HL-60 (cell line): ENCODE measurements around the gene PDE8A.

Experiments used
- CTCF ChIP-seq: IDR thresholded peaks from one replicate; pipeline ENCODE4 v1.5.1; 2011; ENCODE audit warnings: low read length, control low read depth, inconsistent platforms; ENCODE audit not compliant: insufficient read depth
- REST ChIP-seq: IDR thresholded peaks from 2 replicates; pipeline ENCODE4 v1.6.1; 2012; ENCODE audit warnings: low read depth; ENCODE audit not compliant: insufficient replicate concordance

GRCh38 chr15:85022860-85023403 lies 41.3 kb downstream of the PDE8A start:
- TF ChIP-seq CTCF (no peak), REST (no peak)
